WTC11 (cell line): ENCODE results near the gene VIPR2. TPM values are rescaled to one million over a fixed set of nuclear protein-coding genes. Genes with fewer than 3 reads are reported as not detected.

Experiments
- ATAC-seq: fragments of 200-7000 bp; cut with Tn5 transposase; 2 replicates; pipeline ENCODE4 v1.10.0; 2021; ENCODE audit warnings: mild to moderate bottlenecking, moderate library complexity
- CTCF ChIA-PET: fragments of 300-600 bp; sonication (Branson Sonifier 250); formaldehyde crosslinking; loops from one replicate; lab custom pipeline; 2021; ENCODE audit warnings: antibody characterized with exemption; lab: Charles Lee
- POLR2A ChIA-PET: fragments of 350-600 bp; sonication (Branson Sonifier 250); formaldehyde crosslinking; loops from one replicate; lab custom pipeline; 2021; ENCODE audit warnings: antibody characterized with exemption; lab: Charles Lee
- DNase-seq: peaks from one replicate; pipeline ENCODE4 v3.0.0; 2021; ENCODE audit warnings: low spot score
- H3K27ac Mint-ChIP-seq: 2 replicates; pipeline ENCODE4 v1.8.0; 2021; ENCODE audit warnings: mixed read lengths
- H3K27me3 Mint-ChIP-seq: 2 replicates; pipeline ENCODE4 v1.8.0; 2021; ENCODE audit warnings: low read depth, mild to moderate bottlenecking, moderate library complexity, mixed read lengths
- H3K36me3 Mint-ChIP-seq: 2 replicates; pipeline ENCODE4 v1.8.0; 2021; ENCODE audit warnings: mixed read lengths
- H3K4me1 Mint-ChIP-seq: 2 replicates; pipeline ENCODE4 v1.8.0; 2022; ENCODE audit warnings: mixed read lengths
- H3K4me3 Mint-ChIP-seq: 2 replicates; pipeline ENCODE4 v1.8.0; 2021; ENCODE audit warnings: mild to moderate bottlenecking, moderate library complexity, mixed read lengths
- H3K9me3 Mint-ChIP-seq: 2 replicates; pipeline ENCODE4 v1.8.0; 2021; ENCODE audit warnings: mixed read lengths
- EMX1 ChIP-seq: fragments of 250-450 bp; sonication (Bioruptor Pico); IDR thresholded peaks from 2 replicates; pipeline ENCODE4 v1.8.0; 2021; ENCODE audit warnings: mild to moderate bottlenecking
- ESRRA ChIP-seq: sonication (generic); formaldehyde crosslinking; IDR thresholded peaks from 2 replicates; pipeline ENCODE4 v1.8.1; 2022; ENCODE audit warnings: mild to moderate bottlenecking, missing genetic modification reagents, borderline replicate concordance
- ETV6 ChIP-seq: sonication (generic); formaldehyde crosslinking; IDR thresholded peaks from 2 replicates; pipeline ENCODE4 v1.8.1; 2022; ENCODE audit warnings: mild to moderate bottlenecking, missing genetic modification reagents
- FOXJ3 ChIP-seq: sonication (generic); formaldehyde crosslinking; IDR thresholded peaks from 2 replicates; pipeline ENCODE4 v1.9.0; 2021; ENCODE audit warnings: missing genetic modification reagents, mild to moderate bottlenecking, borderline replicate concordance
- FOXK1 ChIP-seq: sonication (generic); formaldehyde crosslinking; IDR thresholded peaks from 2 replicates; pipeline ENCODE4 v1.8.0; 2022; ENCODE audit warnings: mild to moderate bottlenecking, moderate library complexity, missing genetic modification reagents
- FOXP1 ChIP-seq: sonication (generic); formaldehyde crosslinking; IDR thresholded peaks from 2 replicates; pipeline ENCODE4 v1.8.0; 2022; ENCODE audit warnings: missing genetic modification reagents, mild to moderate bottlenecking, moderate library complexity, borderline replicate concordance
- GTF2I ChIP-seq: fragments of 250-450 bp; sonication (Bioruptor Pico); conservative IDR thresholded peaks from 2 replicates; pipeline ENCODE4 v1.4.0; 2021; ENCODE audit warnings: mild to moderate bottlenecking
- NR1H2 ChIP-seq: sonication (generic); formaldehyde crosslinking; IDR thresholded peaks from 2 replicates; pipeline ENCODE4 v1.9.0; 2021; ENCODE audit warnings: mild to moderate bottlenecking, moderate library complexity, missing genetic modification reagents
- NR3C1 ChIP-seq: sonication (generic); formaldehyde crosslinking; conservative IDR thresholded peaks from 2 replicates; pipeline ENCODE4 v1.8.1; 2023; ENCODE audit warnings: low read depth, mild to moderate bottlenecking, missing genetic modification reagents
- RORB ChIP-seq: fragments of 250-450 bp; sonication (Bioruptor Pico); IDR thresholded peaks from 2 replicates; pipeline ENCODE4 v1.9.0; 2021; ENCODE audit warnings: mild to moderate bottlenecking
- TCF7 ChIP-seq: sonication (generic); formaldehyde crosslinking; IDR thresholded peaks from 2 replicates; pipeline ENCODE4 v1.8.0; 2022; ENCODE audit warnings: mild to moderate bottlenecking, low read depth, missing genetic modification reagents, moderate library complexity
- ZNF138 ChIP-seq: sonication (generic); formaldehyde crosslinking; conservative IDR thresholded peaks from 2 replicates; pipeline ENCODE4 v1.8.1; 2022; ENCODE audit warnings: mild to moderate bottlenecking, moderate library complexity, missing genetic modification reagents
- ZNF263 ChIP-seq: sonication (generic); formaldehyde crosslinking; IDR thresholded peaks from 2 replicates; pipeline ENCODE4 v1.8.1; 2022; ENCODE audit warnings: low read depth, mild to moderate bottlenecking, moderate library complexity, missing genetic modification reagents
- ZNF317 ChIP-seq: sonication (generic); formaldehyde crosslinking; IDR thresholded peaks from 2 replicates; pipeline ENCODE4 v1.8.1; 2023; ENCODE audit warnings: low read depth, mild to moderate bottlenecking, moderate library complexity, missing genetic modification reagents, borderline replicate concordance
- total RNA-seq: library from RNA; stranded (reverse); gene quantifications from 3 replicates; pipeline ENCODE4 v1.2.3, GENCODE V29; 2021
- TF ChIP-seq, protein P1 (sequence below): fragments of 250-450 bp; sonication (Bioruptor Pico); IDR thresholded peaks from 2 replicates; pipeline ENCODE4 v1.9.0; 2021; ENCODE audit warnings: mild to moderate bottlenecking, borderline replicate concordance
- TF ChIP-seq, protein P2 (sequence below): fragments of 250-450 bp; sonication (Bioruptor Pico); IDR thresholded peaks from 2 replicates; pipeline ENCODE4 v1.9.0; 2021; ENCODE audit warnings: mild to moderate bottlenecking
- TF ChIP-seq, protein P3 (sequence below): sonication (generic); formaldehyde crosslinking; IDR thresholded peaks from 2 replicates; pipeline ENCODE4 v1.8.1; 2022; ENCODE audit warnings: low read depth, mild to moderate bottlenecking, moderate library complexity, missing genetic modification reagents, borderline replicate concordance
- TF ChIP-seq, protein P4 (sequence below): sonication (generic); formaldehyde crosslinking; IDR thresholded peaks from 2 replicates; pipeline ENCODE4 v1.8.1; 2023; ENCODE audit warnings: mild to moderate bottlenecking, moderate library complexity, missing genetic modification reagents
- TF ChIP-seq, protein P5 (sequence below): fragments of 200-600 bp; IDR thresholded peaks from 2 replicates; pipeline ENCODE4 v1.8.0; 2022; ENCODE audit warnings: antibody characterized with exemption
- TF ChIP-seq, protein P6 (sequence below): sonication (generic); formaldehyde crosslinking; IDR thresholded peaks from 2 replicates; pipeline ENCODE4 v1.8.1; 2022; ENCODE audit warnings: missing genetic modification reagents, borderline replicate concordance
- TF ChIP-seq, protein P7 (sequence below): sonication (generic); formaldehyde crosslinking; IDR thresholded peaks from 2 replicates; pipeline ENCODE4 v1.8.1; 2023; ENCODE audit warnings: mild to moderate bottlenecking, missing genetic modification reagents

VIPR2 gene
- total RNA-seq, 1 experiment from 2014 or later = 7.5 TPM

DNA sequence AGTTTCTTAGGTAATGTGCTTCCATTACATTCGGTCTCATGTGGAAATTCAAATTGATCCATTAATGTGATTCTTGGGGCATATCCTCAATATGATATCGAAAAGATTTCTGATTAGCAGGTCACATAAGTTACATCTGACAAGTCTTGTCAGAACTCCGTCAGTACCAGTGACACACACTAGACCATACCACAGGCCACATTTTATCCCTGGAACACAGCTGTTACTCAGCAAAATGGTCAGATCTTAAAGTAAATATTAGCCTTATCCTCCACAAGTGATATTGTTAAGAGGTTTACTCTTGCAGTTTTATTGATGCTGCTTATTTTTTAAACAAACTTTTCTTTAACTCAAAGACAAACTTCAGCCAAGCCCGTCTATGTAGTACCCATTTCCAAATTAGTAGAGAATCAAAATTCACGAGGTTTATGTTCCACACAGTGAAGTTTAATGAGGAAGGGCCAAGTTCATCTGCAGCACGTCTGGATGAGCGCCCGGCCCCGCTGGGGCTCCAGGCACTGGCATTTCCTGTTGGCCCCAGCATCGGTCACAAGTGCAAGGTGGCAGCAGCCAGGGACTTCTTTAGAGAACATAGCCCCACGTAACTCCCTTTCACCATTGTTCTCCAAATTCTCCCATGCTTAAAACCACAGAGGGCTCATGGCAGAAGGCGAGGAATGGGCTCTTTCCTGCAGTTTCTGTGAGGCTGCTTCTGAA is 132.2 kb downstream of the VIPR2 start (continued):
- TF ChIP-seq, protein P1, sequence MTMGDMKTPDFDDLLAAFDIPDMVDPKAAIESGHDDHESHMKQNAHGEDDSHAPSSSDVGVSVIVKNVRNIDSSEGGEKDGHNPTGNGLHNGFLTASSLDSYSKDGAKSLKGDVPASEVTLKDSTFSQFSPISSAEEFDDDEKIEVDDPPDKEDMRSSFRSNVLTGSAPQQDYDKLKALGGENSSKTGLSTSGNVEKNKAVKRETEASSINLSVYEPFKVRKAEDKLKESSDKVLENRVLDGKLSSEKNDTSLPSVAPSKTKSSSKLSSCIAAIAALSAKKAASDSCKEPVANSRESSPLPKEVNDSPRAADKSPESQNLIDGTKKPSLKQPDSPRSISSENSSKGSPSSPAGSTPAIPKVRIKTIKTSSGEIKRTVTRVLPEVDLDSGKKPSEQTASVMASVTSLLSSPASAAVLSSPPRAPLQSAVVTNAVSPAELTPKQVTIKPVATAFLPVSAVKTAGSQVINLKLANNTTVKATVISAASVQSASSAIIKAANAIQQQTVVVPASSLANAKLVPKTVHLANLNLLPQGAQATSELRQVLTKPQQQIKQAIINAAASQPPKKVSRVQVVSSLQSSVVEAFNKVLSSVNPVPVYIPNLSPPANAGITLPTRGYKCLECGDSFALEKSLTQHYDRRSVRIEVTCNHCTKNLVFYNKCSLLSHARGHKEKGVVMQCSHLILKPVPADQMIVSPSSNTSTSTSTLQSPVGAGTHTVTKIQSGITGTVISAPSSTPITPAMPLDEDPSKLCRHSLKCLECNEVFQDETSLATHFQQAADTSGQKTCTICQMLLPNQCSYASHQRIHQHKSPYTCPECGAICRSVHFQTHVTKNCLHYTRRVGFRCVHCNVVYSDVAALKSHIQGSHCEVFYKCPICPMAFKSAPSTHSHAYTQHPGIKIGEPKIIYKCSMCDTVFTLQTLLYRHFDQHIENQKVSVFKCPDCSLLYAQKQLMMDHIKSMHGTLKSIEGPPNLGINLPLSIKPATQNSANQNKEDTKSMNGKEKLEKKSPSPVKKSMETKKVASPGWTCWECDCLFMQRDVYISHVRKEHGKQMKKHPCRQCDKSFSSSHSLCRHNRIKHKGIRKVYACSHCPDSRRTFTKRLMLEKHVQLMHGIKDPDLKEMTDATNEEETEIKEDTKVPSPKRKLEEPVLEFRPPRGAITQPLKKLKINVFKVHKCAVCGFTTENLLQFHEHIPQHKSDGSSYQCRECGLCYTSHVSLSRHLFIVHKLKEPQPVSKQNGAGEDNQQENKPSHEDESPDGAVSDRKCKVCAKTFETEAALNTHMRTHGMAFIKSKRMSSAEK (CRISPR knock-in tag) = no peak
- TF ChIP-seq, protein P2, sequence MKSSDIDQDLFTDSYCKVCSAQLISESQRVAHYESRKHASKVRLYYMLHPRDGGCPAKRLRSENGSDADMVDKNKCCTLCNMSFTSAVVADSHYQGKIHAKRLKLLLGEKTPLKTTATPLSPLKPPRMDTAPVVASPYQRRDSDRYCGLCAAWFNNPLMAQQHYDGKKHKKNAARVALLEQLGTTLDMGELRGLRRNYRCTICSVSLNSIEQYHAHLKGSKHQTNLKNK (CRISPR knock-in tag) = no peak
- TF ChIP-seq ZNF263 (CRISPR knock-in tag) (no peak), ZNF138 (CRISPR knock-in tag) (no peak), GTF2I (CRISPR knock-in tag) (no peak)

DNA sequence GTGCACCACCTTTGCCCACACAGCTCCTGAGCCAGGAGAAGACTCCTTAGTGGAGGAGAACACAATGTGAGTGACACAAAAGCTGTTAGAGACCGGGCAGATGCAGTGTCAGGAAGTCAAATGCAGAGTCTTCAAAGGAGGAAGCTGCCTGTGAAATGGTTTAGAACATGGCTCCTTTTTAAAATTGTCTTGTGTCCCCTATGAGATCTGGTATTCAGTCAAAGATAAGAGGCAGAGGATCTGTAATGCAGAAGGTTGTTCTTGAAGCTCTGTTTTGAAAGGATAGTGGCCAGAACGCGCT is 133.0 kb downstream of the VIPR2 start:
- TF ChIP-seq NR3C1 (no peak), ESRRA (CRISPR knock-in tag) (no peak), ZNF317 (CRISPR knock-in tag) (no peak), FOXK1 (CRISPR knock-in tag) (no peak), FOXP1 (CRISPR knock-in tag) (no peak), FOXJ3 (CRISPR knock-in tag) (no peak), RORB (CRISPR knock-in tag) (no peak), NR1H2 (no peak), TCF7 (CRISPR knock-in tag) (no peak), ETV6 (CRISPR knock-in tag) (no peak), EMX1 (CRISPR knock-in tag) (no peak)
- TF ChIP-seq, protein P3, sequence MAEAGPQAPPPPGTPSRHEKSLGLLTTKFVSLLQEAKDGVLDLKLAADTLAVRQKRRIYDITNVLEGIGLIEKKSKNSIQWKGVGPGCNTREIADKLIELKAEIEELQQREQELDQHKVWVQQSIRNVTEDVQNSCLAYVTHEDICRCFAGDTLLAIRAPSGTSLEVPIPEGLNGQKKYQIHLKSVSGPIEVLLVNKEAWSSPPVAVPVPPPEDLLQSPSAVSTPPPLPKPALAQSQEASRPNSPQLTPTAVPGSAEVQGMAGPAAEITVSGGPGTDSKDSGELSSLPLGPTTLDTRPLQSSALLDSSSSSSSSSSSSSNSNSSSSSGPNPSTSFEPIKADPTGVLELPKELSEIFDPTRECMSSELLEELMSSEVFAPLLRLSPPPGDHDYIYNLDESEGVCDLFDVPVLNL (CRISPR knock-in tag) = no peak
- TF ChIP-seq, protein P4, sequence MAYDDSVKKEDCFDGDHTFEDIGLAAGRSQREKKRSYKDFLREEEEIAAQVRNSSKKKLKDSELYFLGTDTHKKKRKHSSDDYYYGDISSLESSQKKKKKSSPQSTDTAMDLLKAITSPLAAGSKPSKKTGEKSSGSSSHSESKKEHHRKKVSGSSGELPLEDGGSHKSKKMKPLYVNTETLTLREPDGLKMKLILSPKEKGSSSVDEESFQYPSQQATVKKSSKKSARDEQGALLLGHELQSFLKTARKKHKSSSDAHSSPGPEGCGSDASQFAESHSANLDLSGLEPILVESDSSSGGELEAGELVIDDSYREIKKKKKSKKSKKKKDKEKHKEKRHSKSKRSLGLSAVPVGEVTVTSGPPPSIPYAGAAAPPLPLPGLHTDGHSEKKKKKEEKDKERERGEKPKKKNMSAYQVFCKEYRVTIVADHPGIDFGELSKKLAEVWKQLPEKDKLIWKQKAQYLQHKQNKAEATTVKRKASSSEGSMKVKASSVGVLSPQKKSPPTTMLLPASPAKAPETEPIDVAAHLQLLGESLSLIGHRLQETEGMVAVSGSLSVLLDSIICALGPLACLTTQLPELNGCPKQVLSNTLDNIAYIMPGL (CRISPR knock-in tag) = no peak
- TF ChIP-seq, protein P5, sequence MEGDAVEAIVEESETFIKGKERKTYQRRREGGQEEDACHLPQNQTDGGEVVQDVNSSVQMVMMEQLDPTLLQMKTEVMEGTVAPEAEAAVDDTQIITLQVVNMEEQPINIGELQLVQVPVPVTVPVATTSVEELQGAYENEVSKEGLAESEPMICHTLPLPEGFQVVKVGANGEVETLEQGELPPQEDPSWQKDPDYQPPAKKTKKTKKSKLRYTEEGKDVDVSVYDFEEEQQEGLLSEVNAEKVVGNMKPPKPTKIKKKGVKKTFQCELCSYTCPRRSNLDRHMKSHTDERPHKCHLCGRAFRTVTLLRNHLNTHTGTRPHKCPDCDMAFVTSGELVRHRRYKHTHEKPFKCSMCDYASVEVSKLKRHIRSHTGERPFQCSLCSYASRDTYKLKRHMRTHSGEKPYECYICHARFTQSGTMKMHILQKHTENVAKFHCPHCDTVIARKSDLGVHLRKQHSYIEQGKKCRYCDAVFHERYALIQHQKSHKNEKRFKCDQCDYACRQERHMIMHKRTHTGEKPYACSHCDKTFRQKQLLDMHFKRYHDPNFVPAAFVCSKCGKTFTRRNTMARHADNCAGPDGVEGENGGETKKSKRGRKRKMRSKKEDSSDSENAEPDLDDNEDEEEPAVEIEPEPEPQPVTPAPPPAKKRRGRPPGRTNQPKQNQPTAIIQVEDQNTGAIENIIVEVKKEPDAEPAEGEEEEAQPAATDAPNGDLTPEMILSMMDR = no peak
- TF ChIP-seq, protein P6, sequence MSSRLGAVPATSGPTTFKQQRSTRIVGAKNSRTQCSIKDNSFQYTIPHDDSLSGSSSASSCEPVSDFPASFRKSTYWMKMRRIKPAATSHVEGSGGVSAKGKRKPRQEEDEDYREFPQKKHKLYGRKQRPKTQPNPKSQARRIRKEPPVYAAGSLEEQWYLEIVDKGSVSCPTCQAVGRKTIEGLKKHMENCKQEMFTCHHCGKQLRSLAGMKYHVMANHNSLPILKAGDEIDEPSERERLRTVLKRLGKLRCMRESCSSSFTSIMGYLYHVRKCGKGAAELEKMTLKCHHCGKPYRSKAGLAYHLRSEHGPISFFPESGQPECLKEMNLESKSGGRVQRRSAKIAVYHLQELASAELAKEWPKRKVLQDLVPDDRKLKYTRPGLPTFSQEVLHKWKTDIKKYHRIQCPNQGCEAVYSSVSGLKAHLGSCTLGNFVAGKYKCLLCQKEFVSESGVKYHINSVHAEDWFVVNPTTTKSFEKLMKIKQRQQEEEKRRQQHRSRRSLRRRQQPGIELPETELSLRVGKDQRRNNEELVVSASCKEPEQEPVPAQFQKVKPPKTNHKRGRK (CRISPR knock-in tag) = no peak
- TF ChIP-seq, protein P7, sequence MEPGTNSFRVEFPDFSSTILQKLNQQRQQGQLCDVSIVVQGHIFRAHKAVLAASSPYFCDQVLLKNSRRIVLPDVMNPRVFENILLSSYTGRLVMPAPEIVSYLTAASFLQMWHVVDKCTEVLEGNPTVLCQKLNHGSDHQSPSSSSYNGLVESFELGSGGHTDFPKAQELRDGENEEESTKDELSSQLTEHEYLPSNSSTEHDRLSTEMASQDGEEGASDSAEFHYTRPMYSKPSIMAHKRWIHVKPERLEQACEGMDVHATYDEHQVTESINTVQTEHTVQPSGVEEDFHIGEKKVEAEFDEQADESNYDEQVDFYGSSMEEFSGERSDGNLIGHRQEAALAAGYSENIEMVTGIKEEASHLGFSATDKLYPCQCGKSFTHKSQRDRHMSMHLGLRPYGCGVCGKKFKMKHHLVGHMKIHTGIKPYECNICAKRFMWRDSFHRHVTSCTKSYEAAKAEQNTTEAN = no peak
- H3K4me1 Mint-ChIP-seq = peaks cover 19% of the 10 kb centered on the region
- no peaks in the 10 kb centered on the region for H3K36me3 Mint-ChIP-seq
- CTCF ChIA-PET = interaction anchor here (1.1 kb wide), 1 partner anchor 11 kb away, joined by 6 read pairs; no protein-coding TSS in a partner anchor
- DNase-seq (no peak), ATAC-seq (no peak)
- H3K4me3 Mint-ChIP-seq = no peak overlapping the region
- POLR2A ChIA-PET = no interaction called here
- no peaks in the 10 kb centered on the region for H3K27me3 Mint-ChIP-seq
- no peak overlapping the region for H3K27ac Mint-ChIP-seq
- H3K9me3 Mint-ChIP-seq = no peaks in the 10 kb centered on the region
